Heart left ventricle (tissue), 13 donors: Measurements from ENCODE around the gene ACAP2.

Source experiments
- POLR2A ChIP-seq, 2 donors: fragments of 450-650 bp; IDR thresholded peaks; one replicate each; pipeline ENCODE4 v1.6.1; 2017; ENCODE audit warnings: antibody characterized with exemption in 2 of 2, mild to moderate bottlenecking in 2 of 2, moderate library complexity in 2 of 2
- TF ChIP-seq, protein P1 (sequence below), 12 donors: fragments of 200-600 bp; sonication (generic) in 4 of 12; IDR thresholded peaks; one replicate each; pipeline versions ENCODE4 v1.5.0 to v1.8.0; 2018 to 2022; ENCODE audit warnings: antibody characterized with exemption in 12 of 12, mild to moderate bottlenecking in 5 of 12
- donor health status: ischemic (EF 13 %, LVEDD 7.1; RV severe dilation, severe dysfunction).
- donor health status: DM: no; HTN: yes; CAD: no.
- donor health status: DM: no; HTN: no; CAD: no.
- donor health status: ischemic (EF 25% LVEDD 6.9; RV normal size, moderate dysfunction).
- donor health status: ischemic (EF 25% LVEDD 5.7; RV mildly dilated, moderate dysfunction).
- donor health status: ischemic (EF 35%, LVEDD 5.7; RV mildly dilated, moderate dysfunction).
- donor health status: nonischemic (EF 11% LVEDD 7.7; RV severe dilation, severe dysfunction).
- donor health status: DM: yes; HTN: yes; CAD: no.
- donor health status: PGD.
- donor health status: ischemic (EF 29% LVEDD 5.4; RV normal size, mild dysfunction).
- donor health status: nonischemic (EF 23%, LVEDD 6.1; RV moderate dilation, normal function).

- TF ChIP-seq, protein P1, sequence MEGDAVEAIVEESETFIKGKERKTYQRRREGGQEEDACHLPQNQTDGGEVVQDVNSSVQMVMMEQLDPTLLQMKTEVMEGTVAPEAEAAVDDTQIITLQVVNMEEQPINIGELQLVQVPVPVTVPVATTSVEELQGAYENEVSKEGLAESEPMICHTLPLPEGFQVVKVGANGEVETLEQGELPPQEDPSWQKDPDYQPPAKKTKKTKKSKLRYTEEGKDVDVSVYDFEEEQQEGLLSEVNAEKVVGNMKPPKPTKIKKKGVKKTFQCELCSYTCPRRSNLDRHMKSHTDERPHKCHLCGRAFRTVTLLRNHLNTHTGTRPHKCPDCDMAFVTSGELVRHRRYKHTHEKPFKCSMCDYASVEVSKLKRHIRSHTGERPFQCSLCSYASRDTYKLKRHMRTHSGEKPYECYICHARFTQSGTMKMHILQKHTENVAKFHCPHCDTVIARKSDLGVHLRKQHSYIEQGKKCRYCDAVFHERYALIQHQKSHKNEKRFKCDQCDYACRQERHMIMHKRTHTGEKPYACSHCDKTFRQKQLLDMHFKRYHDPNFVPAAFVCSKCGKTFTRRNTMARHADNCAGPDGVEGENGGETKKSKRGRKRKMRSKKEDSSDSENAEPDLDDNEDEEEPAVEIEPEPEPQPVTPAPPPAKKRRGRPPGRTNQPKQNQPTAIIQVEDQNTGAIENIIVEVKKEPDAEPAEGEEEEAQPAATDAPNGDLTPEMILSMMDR (IDR thresholded peaks at IDR 0.05), result no peak
- TF ChIP-seq POLR2A (IDR thresholded peaks at IDR 0.05), result no peak
Observed at GRCh38 chr3:195302431-195302830, 140.4 kb downstream of the ACAP2 start.
